Subcutaneous abdominal adipose tissue (tissue), 5 donors: Measurements from ENCODE around the gene CFAP77.

Experiments used
- H3K27ac ChIP-seq: one replicate; pipeline ENCODE4 v1.7.0; 2013; ENCODE audit warnings: low read depth, mild to moderate bottlenecking, inconsistent platforms, low read length, moderate library complexity
- H3K27me3 ChIP-seq, 5 donors: one replicate each; pipeline ENCODE4 v1.7.0; 2013; ENCODE audit warnings: low read length in 5 of 5, inconsistent platforms in 1 of 5; ENCODE audit not compliant: control insufficient read depth in 5 of 5, insufficient read depth in 4 of 5
- H3K36me3 ChIP-seq, 5 donors: one replicate each; pipeline ENCODE4 v1.7.0; 2013; ENCODE audit warnings: low read length in 5 of 5; ENCODE audit not compliant: control insufficient read depth in 5 of 5, insufficient read depth in 5 of 5
- H3K4me1 ChIP-seq, 5 donors: one replicate each; pipeline ENCODE4 v1.7.0; 2013; ENCODE audit warnings: low read length in 5 of 5, mild to moderate bottlenecking in 3 of 5, moderate library complexity in 1 of 5; ENCODE audit not compliant: control insufficient read depth in 5 of 5, insufficient read depth in 5 of 5
- H3K4me3 ChIP-seq, 5 donors: one replicate each; pipeline ENCODE4 v1.7.0; 2013; ENCODE audit warnings: low read length in 5 of 5, low read depth in 1 of 5
- H3K9ac ChIP-seq, 5 donors: one replicate each; pipeline ENCODE4 v1.7.0; 2013; ENCODE audit warnings: low read length in 5 of 5, mild to moderate bottlenecking in 4 of 5, moderate library complexity in 3 of 5
- H3K9me3 ChIP-seq, 5 donors: one replicate each; pipeline ENCODE4 v1.7.0; 2013; ENCODE audit warnings: low read length in 5 of 5; ENCODE audit not compliant: control insufficient read depth in 5 of 5
- donor health status: healthy.
- donor health status: healthy.
- donor health status: healthy.
- donor health status: healthy.
- donor health status: healthy.

CFAP77 gene

GRCh38 chr9:132443951-132444607 is 34.1 kb downstream of the CFAP77 start:
- no peak overlapping the region for H3K27ac ChIP-seq
- H3K4me1 ChIP-seq: peaks cover 0 to 1% (median 0%) of the 10 kb centered on the region in 5 donors
- H3K9ac ChIP-seq: no peak overlapping the region
- no peak overlapping the region for H3K4me3 ChIP-seq
- H3K9me3 ChIP-seq: no peaks in the 10 kb centered on the region
- H3K36me3 ChIP-seq: no peaks in the 10 kb centered on the region
- peaks cover 17 to 34% (median 19%) of the 10 kb centered on the region in 5 donors for H3K27me3 ChIP-seq

GRCh38 chr9:132446887-132447286 is 36.9 kb downstream of the CFAP77 start:
- Histone ChIP-seq H3K9ac (no peak overlapping the region), H3K27ac (no peak overlapping the region), H3K4me1 (no peaks in the 10 kb centered on the region), H3K4me3 (no peak overlapping the region), H3K27me3 (peaks cover 5 to 27% (median 16%) of the 10 kb centered on the region in 5 donors), H3K36me3 (no peaks in the 10 kb centered on the region), H3K9me3 (no peaks in the 10 kb centered on the region)

GRCh38 chr9:132447346-132447745 is 37.3 kb downstream of the CFAP77 start:
- Histone ChIP-seq H3K9ac (no peak overlapping the region), H3K4me3 (no peak overlapping the region), H3K36me3 (no peaks in the 10 kb centered on the region), H3K27me3 (peaks cover under 1 to 22% (median 16%) of the 10 kb centered on the region in 5 donors), H3K4me1 (no peaks in the 10 kb centered on the region), H3K27ac (no peak overlapping the region), H3K9me3 (no peaks in the 10 kb centered on the region)

- no peak overlapping the region for H3K9ac ChIP-seq
- H3K4me1 ChIP-seq: no peaks in the 10 kb centered on the region
- no peak overlapping the region for H3K4me3 ChIP-seq
- peaks cover 0 to 20% (median 15%) of the 10 kb centered on the region in 5 donors for H3K27me3 ChIP-seq
- no peaks in the 10 kb centered on the region for H3K9me3 ChIP-seq
- H3K36me3 ChIP-seq: no peaks in the 10 kb centered on the region
- H3K27ac ChIP-seq: no peak overlapping the region
Measured at GRCh38 chr9:132447902-132448301, 37.9 kb downstream of the CFAP77 start.

- Histone ChIP-seq H3K4me1 (no peaks in the 10 kb centered on the region), H3K4me3 (no peak overlapping the region), H3K27me3 (peaks cover 3 to 13% (median 7%) of the 10 kb centered on the region in 5 donors), H3K9me3 (no peaks in the 10 kb centered on the region), H3K27ac (no peak overlapping the region), H3K36me3 (no peaks in the 10 kb centered on the region), H3K9ac (no peak overlapping the region)
Measured at GRCh38 chr9:132451276-132451675, 41.3 kb downstream of the CFAP77 start.

- H3K4me3 ChIP-seq: no peak overlapping the region
- peaks cover 0 to 26% (median 24%) of the 10 kb centered on the region in 5 donors for H3K27me3 ChIP-seq
- no peak overlapping the region for H3K9ac ChIP-seq
- H3K27ac ChIP-seq: no peak overlapping the region
- H3K4me1 ChIP-seq: no peaks in the 10 kb centered on the region
- H3K36me3 ChIP-seq: no peaks in the 10 kb centered on the region
- no peaks in the 10 kb centered on the region for H3K9me3 ChIP-seq
Measured at GRCh38 chr9:132456241-132456640, 46.2 kb downstream of the CFAP77 start.

- H3K27me3 ChIP-seq: peaks cover 0 to 28% (median 24%) of the 10 kb centered on the region in 5 donors
Measured at GRCh38 chr9:132457504-132458236, 47.7 kb downstream of the CFAP77 start.

GRCh38 chr9:132458432-132458831 is 48.4 kb downstream of the CFAP77 start:
- H3K27me3 ChIP-seq: peaks cover 0 to 33% (median 24%) of the 10 kb centered on the region in 5 donors

More at GRCh38 chr9:132457504-132458236, 47.7 kb downstream of the CFAP77 start:
- Histone ChIP-seq H3K4me3 (no peak overlapping the region), H3K9me3 (no peaks in the 10 kb centered on the region), H3K4me1 (peaks cover 0 to 4% (median 0%) of the 10 kb centered on the region in 5 donors), H3K9ac (no peak overlapping the region), H3K27ac (no peak overlapping the region), H3K36me3 (no peaks in the 10 kb centered on the region)

GRCh38 chr9:132459661-132460060 is 49.6 kb downstream of the CFAP77 start:
- Histone ChIP-seq H3K4me3 (no peak overlapping the region), H3K27me3 (peaks cover 0 to 37% (median 22%) of the 10 kb centered on the region in 5 donors), H3K9ac (no peak overlapping the region), H3K27ac (no peak overlapping the region), H3K36me3 (no peaks in the 10 kb centered on the region), H3K9me3 (no peaks in the 10 kb centered on the region), H3K4me1 (peaks cover 0 to 4% (median 0%) of the 10 kb centered on the region in 5 donors)

More at GRCh38 chr9:132458432-132458831, 48.4 kb downstream of the CFAP77 start:
- no peak overlapping the region for H3K4me3 ChIP-seq
- no peaks in the 10 kb centered on the region for H3K9me3 ChIP-seq
- H3K36me3 ChIP-seq: no peaks in the 10 kb centered on the region
- peaks cover 0 to 4% (median 0%) of the 10 kb centered on the region in 5 donors for H3K4me1 ChIP-seq
- no peak overlapping the region for H3K27ac ChIP-seq
- no peak overlapping the region for H3K9ac ChIP-seq

- Histone ChIP-seq H3K4me1 (peaks cover 0 to 4% (median 0%) of the 10 kb centered on the region in 5 donors), H3K4me3 (no peak overlapping the region), H3K9me3 (peaks cover 0 to under 1% (median 0%) of the 10 kb centered on the region in 5 donors), H3K9ac (no peak overlapping the region), H3K27me3 (peaks cover 0 to 37% (median 22%) of the 10 kb centered on the region in 5 donors), H3K36me3 (no peaks in the 10 kb centered on the region), H3K27ac (no peak overlapping the region)
Measured at GRCh38 chr9:132460240-132460639, 50.2 kb downstream of the CFAP77 start.
